DND-41 (cell line): ENCODE results near the gene USP7.

Experiments
- CTCF ChIP-seq: IDR thresholded peaks from 2 replicates; pipeline ENCODE4 v1.5.1; 2012; ENCODE audit warnings: borderline replicate concordance, low read length, moderate library complexity, mild to moderate bottlenecking; ENCODE audit not compliant: poor library complexity, severe bottlenecking; ENCODE audit errors: extremely low read depth
- EZH2 ChIP-seq: IDR thresholded peaks from 3 replicates; pipeline ENCODE4 v1.6.1; 2012; ENCODE audit warnings: borderline replicate concordance, low read depth, mild to moderate bottlenecking, moderate library complexity, low read length, inconsistent platforms; ENCODE audit not compliant: severe bottlenecking

GRCh38 chr16:8943001-8943763 lies 20.5 kb downstream of the USP7 start:
- no peak for TF ChIP-seq CTCF
- no peak for TF ChIP-seq EZH2
